Measurements from ENCODE around the gene TNFSF12.

DNA sequence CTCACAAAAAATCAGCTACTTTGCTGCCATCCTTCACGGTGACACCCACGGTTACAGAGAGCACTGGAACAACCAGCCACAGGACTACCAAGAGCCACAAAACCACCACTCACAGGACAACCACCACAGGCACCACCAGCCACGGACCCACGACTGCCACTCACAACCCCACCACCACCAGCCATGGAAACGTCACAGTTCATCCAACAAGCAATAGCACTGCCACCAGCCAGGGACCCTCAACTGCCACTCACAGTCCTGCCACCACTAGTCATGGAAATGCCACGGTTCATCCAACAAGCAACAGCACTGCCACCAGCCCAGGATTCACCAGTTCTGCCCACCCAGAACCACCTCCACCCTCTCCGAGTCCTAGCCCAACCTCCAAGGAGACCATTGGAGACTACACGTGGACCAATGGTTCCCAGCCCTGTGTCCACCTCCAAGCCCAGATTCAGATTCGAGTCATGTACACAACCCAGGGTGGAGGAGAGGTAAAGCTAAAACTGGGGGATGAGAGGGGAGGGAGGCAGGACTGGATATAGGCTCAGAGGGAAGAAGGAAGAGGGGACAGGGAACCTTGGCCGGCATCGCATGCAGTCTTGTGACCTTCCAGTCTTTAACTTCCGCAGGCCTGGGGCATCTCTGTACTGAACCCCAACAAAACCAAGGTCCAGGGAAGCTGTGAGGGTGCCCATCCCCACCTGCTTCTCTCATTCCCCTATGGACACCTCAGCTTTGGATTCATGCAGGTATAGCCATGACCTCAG, 31.2 kb downstream of the TNFSF12 start:
- TF ChIP-seq, protein P1, sequence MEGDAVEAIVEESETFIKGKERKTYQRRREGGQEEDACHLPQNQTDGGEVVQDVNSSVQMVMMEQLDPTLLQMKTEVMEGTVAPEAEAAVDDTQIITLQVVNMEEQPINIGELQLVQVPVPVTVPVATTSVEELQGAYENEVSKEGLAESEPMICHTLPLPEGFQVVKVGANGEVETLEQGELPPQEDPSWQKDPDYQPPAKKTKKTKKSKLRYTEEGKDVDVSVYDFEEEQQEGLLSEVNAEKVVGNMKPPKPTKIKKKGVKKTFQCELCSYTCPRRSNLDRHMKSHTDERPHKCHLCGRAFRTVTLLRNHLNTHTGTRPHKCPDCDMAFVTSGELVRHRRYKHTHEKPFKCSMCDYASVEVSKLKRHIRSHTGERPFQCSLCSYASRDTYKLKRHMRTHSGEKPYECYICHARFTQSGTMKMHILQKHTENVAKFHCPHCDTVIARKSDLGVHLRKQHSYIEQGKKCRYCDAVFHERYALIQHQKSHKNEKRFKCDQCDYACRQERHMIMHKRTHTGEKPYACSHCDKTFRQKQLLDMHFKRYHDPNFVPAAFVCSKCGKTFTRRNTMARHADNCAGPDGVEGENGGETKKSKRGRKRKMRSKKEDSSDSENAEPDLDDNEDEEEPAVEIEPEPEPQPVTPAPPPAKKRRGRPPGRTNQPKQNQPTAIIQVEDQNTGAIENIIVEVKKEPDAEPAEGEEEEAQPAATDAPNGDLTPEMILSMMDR (IDR thresholded peaks at IDR 0.05; ENCODE audit: insufficient read depth, low read depth, low read length): no peak
- TF ChIP-seq EZH2 (IDR thresholded peaks at IDR 0.05; ENCODE audit: insufficient read depth, low read length): no peak
